ENCODE data around the gene EGR4. TPM values are rescaled to one million over a fixed set of nuclear protein-coding genes. Genes with fewer than 3 reads are reported as not detected.

EGR4 gene
- total and polyA plus RNA-seq, 5 experiments from 2014 or later = not detected

DNA sequence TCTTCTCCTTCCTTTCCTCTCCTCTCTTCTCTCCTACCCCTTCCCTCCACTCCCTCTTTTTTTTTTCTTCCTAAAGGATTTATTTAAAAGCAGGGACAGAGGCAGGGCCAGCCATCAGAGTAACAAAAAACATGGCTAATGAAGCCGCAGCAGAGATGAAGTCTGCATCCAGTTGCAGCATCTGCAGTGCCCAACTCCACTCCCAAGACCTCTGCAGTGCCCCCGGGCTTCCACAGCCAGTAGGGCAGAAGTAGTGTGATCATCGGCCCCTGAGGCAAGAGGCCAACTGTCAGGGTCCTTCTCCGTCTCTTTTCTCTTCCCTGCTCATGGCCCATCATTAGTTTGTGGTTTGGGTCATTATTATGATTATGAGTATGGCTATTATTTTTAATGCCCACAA, 4.2 kb upstream of the EGR4 start:
- H3K27ac Mint-ChIP-seq = no peak overlapping the region
- DNase-seq = no peak
- H3K9me3 Mint-ChIP-seq = no peaks in the 10 kb centered on the region
- peaks cover 0 to 5% (median 2%) of the 10 kb centered on the region in 4 donors for H3K4me1 Mint-ChIP-seq
- no peak for ATAC-seq
- H3K36me3 Mint-ChIP-seq = no peaks in the 10 kb centered on the region
- H3K27me3 Mint-ChIP-seq = peaks cover 45 to 74% (median 67%) of the 10 kb centered on the region in 5 donors
- POLR2A ChIA-PET = no interaction called here
- no peak overlapping the region for H3K4me3 Mint-ChIP-seq

GRCh38 chr2:73297151-73297559, 3.8 kb upstream of the EGR4 start:
- H3K4me3 Mint-ChIP-seq = no peak overlapping the region
- POLR2A ChIA-PET = no interaction called here
- peaks cover 0 to 7% (median 3%) of the 10 kb centered on the region in 4 donors for H3K4me1 Mint-ChIP-seq
- H3K36me3 Mint-ChIP-seq = no peaks in the 10 kb centered on the region
- H3K9me3 Mint-ChIP-seq = no peaks in the 10 kb centered on the region
- ATAC-seq (no peak), DNase-seq (no peak)
- H3K27me3 Mint-ChIP-seq = peaks cover 42 to 71% (median 66%) of the 10 kb centered on the region in 5 donors
- H3K27ac Mint-ChIP-seq = peak overlapping the region in 1 of 10 donors; percentile 53

DNA sequence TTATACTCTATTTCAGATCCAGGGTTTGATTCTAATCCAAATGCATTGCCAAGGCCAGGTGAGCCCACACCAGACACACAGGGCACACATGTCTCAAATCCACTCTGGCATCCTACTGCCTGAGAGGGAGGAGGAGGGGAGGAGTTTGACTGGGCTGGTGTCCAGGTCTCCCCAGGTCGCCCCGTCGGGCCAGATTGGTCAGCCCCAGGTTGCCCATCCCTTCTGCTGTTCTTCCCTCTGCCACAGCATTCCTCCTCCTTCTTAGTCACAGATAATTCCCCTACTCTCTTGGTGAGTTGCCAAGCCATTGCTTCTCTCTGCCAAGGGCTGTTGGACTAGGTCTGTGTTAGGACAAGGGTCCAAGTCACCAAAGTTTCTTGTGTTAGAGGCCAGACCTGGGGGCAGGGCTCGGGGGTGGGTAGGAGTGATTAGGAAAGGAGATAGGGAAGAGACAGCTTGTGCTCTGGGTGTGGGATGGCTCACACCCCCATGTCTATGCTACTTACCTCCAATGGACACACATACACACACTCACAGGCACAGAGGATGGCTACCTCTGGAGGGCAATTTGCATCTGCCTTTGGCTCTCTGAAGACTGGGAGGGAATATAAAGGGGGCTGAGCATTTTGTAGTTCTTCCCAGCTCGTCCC, 2.5 kb upstream of the EGR4 start:
- POLR2A ChIA-PET = no interaction called here
- no peak overlapping the region for H3K4me3 Mint-ChIP-seq
- no peaks in the 10 kb centered on the region for H3K9me3 Mint-ChIP-seq
- peaks cover 3 to 15% (median 11%) of the 10 kb centered on the region in 4 donors for H3K4me1 Mint-ChIP-seq
- no peak for ATAC-seq
- no peaks in the 10 kb centered on the region for H3K36me3 Mint-ChIP-seq
- no peak for DNase-seq
- H3K27ac Mint-ChIP-seq = peak overlapping the region in 1 of 10 donors; percentile 68
- peaks cover 36 to 70% (median 65%) of the 10 kb centered on the region in 5 donors for H3K27me3 Mint-ChIP-seq

DNA sequence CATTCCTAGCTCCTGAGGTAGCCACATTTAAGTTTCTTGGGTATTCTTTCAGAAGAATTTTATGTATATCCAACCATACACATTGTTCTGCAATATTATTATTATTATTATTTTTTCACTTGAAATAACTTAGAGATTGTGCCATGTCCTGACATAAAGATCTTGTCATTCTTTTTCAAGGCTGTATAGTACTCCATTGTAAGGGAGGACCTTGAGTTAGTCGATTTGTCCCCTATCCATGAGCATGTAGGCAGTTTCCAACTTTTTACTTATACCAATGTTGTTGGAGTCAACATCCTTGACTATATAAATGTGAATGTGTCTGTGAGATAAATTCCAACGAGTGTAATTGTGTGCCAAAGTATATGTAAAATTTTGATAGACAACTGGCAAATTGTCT, 891 bp upstream of the EGR4 start:
- no peak overlapping the region for H3K27ac Mint-ChIP-seq
- H3K27me3 Mint-ChIP-seq = peaks cover 37 to 67% (median 63%) of the 10 kb centered on the region in 5 donors
- DNase-seq = no peak
- H3K4me3 Mint-ChIP-seq = peak overlapping the region in 6 of 10 donors; percentile 36 to 79 (median 56)
- peaks cover 3 to 20% (median 14%) of the 10 kb centered on the region in 4 donors for H3K4me1 Mint-ChIP-seq
- POLR2A ChIA-PET = interaction anchor here (0.7 to 4.9 kb wide), 3 partner anchors 9 to 590 kb away, joined by 4 to 27 read pairs (median 11); partner anchors contain the start of genes CCT7, FBXO41 and PRADC1
- no peak for ATAC-seq
- H3K9me3 Mint-ChIP-seq = no peaks in the 10 kb centered on the region
- H3K36me3 Mint-ChIP-seq = no peaks in the 10 kb centered on the region

GRCh38 chr2:73292906-73293533, 328 bp downstream of the EGR4 start:
- ATAC-seq = peak in 1 of 2 donors; percentile 10
- POLR2A ChIA-PET = interaction anchor here (1.3 to 4.9 kb wide), 3 partner anchors 8 to 93 kb away, joined by 9 to 27 read pairs (median 11); partner anchors contain the start of genes ALMS1, CCT7, FBXO41 and PRADC1
- Mint-ChIP-seq H3K4me1 (peaks cover 6 to 20% (median 14%) of the 10 kb centered on the region in 4 donors), H3K9me3 (no peaks in the 10 kb centered on the region), H3K27me3 (peaks cover 35 to 70% (median 63%) of the 10 kb centered on the region in 5 donors), H3K36me3 (no peaks in the 10 kb centered on the region), H3K27ac (peak overlapping the region in 2 of 10 donors; percentile 22 to 65), H3K4me3 (peak overlapping the region; percentile 55 to 84 (median 71))
- peak in 3 of 10 donors; percentile 9 to 16 (median 12) for DNase-seq

DNA sequence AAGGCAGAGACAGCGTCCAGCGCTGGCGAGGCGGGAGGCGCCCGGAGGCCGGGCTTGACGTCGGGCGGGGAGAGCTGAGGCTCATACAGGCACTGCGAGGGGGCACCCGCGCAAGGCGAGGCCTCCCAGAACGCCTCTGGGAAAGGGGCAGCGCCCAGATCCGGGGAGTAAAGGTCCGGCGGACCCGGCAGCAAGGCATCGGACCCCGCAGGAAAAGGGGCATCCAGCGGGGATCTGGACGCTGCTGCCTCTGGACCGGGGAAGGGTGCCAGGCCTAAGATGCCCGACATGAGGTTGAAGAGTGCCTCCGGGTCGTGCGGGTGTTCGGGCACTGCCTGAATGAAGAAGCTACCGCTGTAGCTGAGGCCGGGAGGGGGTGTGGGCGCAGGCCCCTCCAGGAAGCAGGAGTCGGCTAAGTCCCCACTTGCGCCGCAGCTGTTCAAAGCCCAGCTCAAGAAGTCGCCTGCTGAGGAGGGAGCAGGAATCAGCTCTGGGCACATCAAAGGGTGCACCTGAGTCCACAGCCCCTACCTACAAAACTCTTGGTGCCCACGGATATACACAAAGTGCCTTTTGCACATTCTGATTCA, 937 bp downstream of the EGR4 start:
- peak overlapping the region; percentile 42 to 79 (median 70) for H3K4me3 Mint-ChIP-seq
- H3K27me3 Mint-ChIP-seq = peaks cover 33 to 66% (median 58%) of the 10 kb centered on the region in 5 donors
- ATAC-seq = no peak
- H3K27ac Mint-ChIP-seq = peak overlapping the region in 1 of 10 donors; percentile 65
- peak in 2 of 10 donors; percentile 10 to 17 for DNase-seq
- peaks cover 6 to 20% (median 14%) of the 10 kb centered on the region in 4 donors for H3K4me1 Mint-ChIP-seq
- POLR2A ChIA-PET = interaction anchor here (1.1 to 4.9 kb wide), 3 partner anchors 10 to 93 kb away, joined by 3 to 27 read pairs (median 9); partner anchors contain the start of genes ALMS1, CCT7 and PRADC1
- H3K36me3 Mint-ChIP-seq = no peaks in the 10 kb centered on the region
- no peaks in the 10 kb centered on the region for H3K9me3 Mint-ChIP-seq

DNA sequence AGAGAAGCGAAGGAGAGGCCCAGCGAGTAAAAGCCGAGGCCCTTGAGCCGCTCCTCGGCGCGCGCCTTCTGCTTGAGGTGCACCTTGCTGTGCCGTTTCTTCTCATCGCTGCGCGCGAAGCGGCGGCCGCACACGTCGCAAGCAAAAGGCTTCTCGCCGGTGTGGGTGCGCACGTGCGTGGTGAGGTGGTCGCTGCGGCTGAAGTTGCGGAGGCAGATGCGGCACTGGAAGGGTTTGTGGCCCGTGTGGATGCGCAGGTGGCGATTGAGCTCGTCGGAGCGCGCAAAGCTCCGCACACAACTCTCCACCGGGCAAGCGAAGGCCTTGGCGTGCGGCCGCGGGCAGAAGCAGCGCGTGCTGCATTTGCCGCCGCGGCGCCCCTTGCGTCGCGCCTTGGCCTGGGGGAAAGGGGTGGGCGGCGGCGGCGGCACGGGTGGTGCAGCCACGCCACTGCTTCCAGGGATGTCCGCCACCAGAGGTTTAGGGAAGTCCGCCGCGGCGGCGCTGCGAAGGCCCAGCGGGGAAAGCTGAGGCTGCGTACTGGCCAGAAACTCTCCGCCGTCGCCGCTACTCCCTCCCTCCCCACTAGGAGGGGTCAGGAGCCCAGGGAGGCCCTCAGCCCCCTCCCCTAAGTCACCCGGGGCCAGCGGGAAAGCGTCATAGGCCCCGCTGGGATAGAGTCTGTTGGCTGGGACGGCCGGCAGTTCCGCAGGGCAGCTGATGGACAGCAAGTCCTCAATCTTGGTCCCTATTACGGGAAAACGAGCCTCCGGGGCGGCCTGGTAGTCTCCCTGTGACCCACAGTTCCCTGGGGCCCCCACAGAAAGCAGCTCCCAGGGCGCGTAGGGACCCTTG, 1.7 kb downstream of the EGR4 start:
- POLR2A ChIA-PET = interaction anchor here (1.1 to 4.9 kb wide), 4 partner anchors 11 to 1666 kb away, joined by 3 to 27 read pairs (median 6); partner anchors contain the start of genes ALMS1, CCT7 and PRADC1
- DNase-seq = peak in 3 of 10 donors; percentile 16 to 28 (median 27)
- peak overlapping the region; percentile 46 to 88 (median 80) for H3K4me3 Mint-ChIP-seq
- peak overlapping the region in 2 of 10 donors; percentile 11 to 25 for H3K27ac Mint-ChIP-seq
- peaks cover 6 to 22% (median 14%) of the 10 kb centered on the region in 4 donors for H3K4me1 Mint-ChIP-seq
- peak; percentile 13 to 26 for ATAC-seq
- H3K36me3 Mint-ChIP-seq = no peaks in the 10 kb centered on the region
- no peaks in the 10 kb centered on the region for H3K9me3 Mint-ChIP-seq
- peaks cover 26 to 59% (median 51%) of the 10 kb centered on the region in 5 donors for H3K27me3 Mint-ChIP-seq

- Mint-ChIP-seq H3K4me3 (peak overlapping the region; percentile 46 to 88 (median 80)), H3K36me3 (no peaks in the 10 kb centered on the region), H3K27me3 (peaks cover 20 to 53% (median 45%) of the 10 kb centered on the region in 5 donors), H3K9me3 (no peaks in the 10 kb centered on the region), H3K27ac (peak overlapping the region in 3 of 10 donors; percentile 11 to 35 (median 25)), H3K4me1 (peaks cover 6 to 24% (median 14%) of the 10 kb centered on the region in 4 donors)
- ATAC-seq (peak; percentile 25 to 41), DNase-seq (peak; percentile 27 to 74 (median 60))
- POLR2A ChIA-PET = interaction anchor here (1.2 to 4.9 kb wide), 5 partner anchors 22 to 1666 kb away, joined by 3 to 27 read pairs (median 4); partner anchors contain the start of genes ALMS1, CCT7 and PRADC1
These were observed 2.3 kb downstream of the EGR4 start for GRCh38 chr2:73291093-73291460.

GRCh38 chr2:73290049-73290839, 3.1 kb downstream of the EGR4 start:
- Mint-ChIP-seq H3K9me3 (no peaks in the 10 kb centered on the region), H3K4me1 (peaks cover 6 to 32% (median 23%) of the 10 kb centered on the region in 4 donors), H3K27me3 (peaks cover 13 to 44% (median 37%) of the 10 kb centered on the region in 5 donors), H3K27ac (no peak overlapping the region), H3K4me3 (peak overlapping the region in 9 of 10 donors; percentile 6 to 84 (median 60)), H3K36me3 (no peaks in the 10 kb centered on the region)
- POLR2A ChIA-PET = interaction anchor here (0.7 to 4.9 kb wide), 7 partner anchors 21 to 1667 kb away, joined by 3 to 27 read pairs (median 3); partner anchors contain the start of genes CCT7, PRADC1 and SMYD5
- DNase-seq = peak in 6 of 10 donors; percentile 31 to 67 (median 44)
- ATAC-seq = peak in 1 of 2 donors; percentile 17

- peak overlapping the region in 1 of 10 donors; percentile 33 for H3K4me3 Mint-ChIP-seq
- H3K9me3 Mint-ChIP-seq = no peaks in the 10 kb centered on the region
- no peak overlapping the region for H3K27ac Mint-ChIP-seq
- POLR2A ChIA-PET = interaction anchor here (0.5 to 4.9 kb wide), 3 partner anchors 53 to 56 kb away, joined by 4 to 27 read pairs (median 4); partner anchors contain the start of genes CCT7 and PRADC1
- H3K36me3 Mint-ChIP-seq = no peaks in the 10 kb centered on the region
- ATAC-seq = no peak
- DNase-seq = no peak
- H3K27me3 Mint-ChIP-seq = peaks cover 9 to 38% (median 27%) of the 10 kb centered on the region in 5 donors
- peaks cover 8 to 37% (median 28%) of the 10 kb centered on the region in 4 donors for H3K4me1 Mint-ChIP-seq
These were observed 4.0 kb downstream of the EGR4 start for GRCh38 chr2:73289304-73289703.

All from naive thymus-derived CD8-positive, alpha-beta T cell (primary cell).